ENCODE data around the gene ATP13A4. TPM values are rescaled to one million over a fixed set of nuclear protein-coding genes. Genes with fewer than 3 reads are reported as not detected.

The ATP13A4 gene
- total RNA-seq, 5 donors from 2014 or later (not counting 1 experiment from before 2014, with no cell fraction given): 1.7 to 3.5 (median 2.0) TPM

- H3K27me3 ChIP-seq (replicated peaks in 1 of 2; ENCODE audit: control insufficient read depth in 2 of 2, extremely low read depth in 1 of 2, insufficient read depth in 2 of 2, low read length in 1 of 2): no peaks in the 10 kb centered on the region
- no peaks in the 10 kb centered on the region for H3K9me3 ChIP-seq
- WGBS (ENCODE audit: insufficient coverage): no CpG with 5 or more reads among the region's 5 CpGs
- no peak overlapping the region for H3K4me3 ChIP-seq (ENCODE audit: control insufficient read depth in 1 of 2, extremely low read depth in 1 of 2, low read length in 1 of 2)
- H3K27me3 Mint-ChIP-seq: peaks cover 3 to 7% of the 10 kb centered on the region in 2 donors
- no peaks in the 10 kb centered on the region for H3K36me3 Mint-ChIP-seq
- no peak overlapping the region for H3K27ac ChIP-seq (ENCODE audit: low read length)
- ChIA-PET CTCF (no interaction called here), POLR2A (no interaction called here)
- H3K4me1 Mint-ChIP-seq: no peaks in the 10 kb centered on the region
- no peaks in the 10 kb centered on the region for H3K4me1 ChIP-seq (ENCODE audit: control insufficient read depth in 1 of 2, extremely low read depth in 1 of 2, insufficient read depth in 2 of 2, low read length in 2 of 2)
- no peak for DNase-seq
- no peak overlapping the region for H3K4me3 Mint-ChIP-seq
- no peak for ATAC-seq (replicated peaks in 1 of 4)
- no peak overlapping the region for H3K27ac Mint-ChIP-seq
- peaks cover 0 to 3% (median 0%) of the 10 kb centered on the region in 3 donors for H3K9me3 Mint-ChIP-seq
- H3K36me3 ChIP-seq (ENCODE audit: control insufficient read depth in 2 of 2, extremely low read depth in 1 of 2, insufficient read depth in 1 of 2, low read length in 1 of 2): no peaks in the 10 kb centered on the region
These were observed 200.3 kb downstream of the ATP13A4 start for GRCh38 chr3:193354423-193354822.

Other genes with a start within 250 kb of the ATP13A4 start
- gene ATP13A5, start 176.1 kb downstream of the ATP13A4 start, total RNA-seq: not detected
- gene OPA1, start 38.3 kb upstream of the ATP13A4 start, total RNA-seq: 10 to 100 TPM; 40.5 to 56.1 (median 41.9) TPM